ENCODE data around the gene SLAMF1.
"Not testable (repeated sequence)": the region's sequence is repeated elsewhere in the genome, so short reads cannot be mapped to it uniquely, and the experiment has no call there.

The SLAMF1 gene

DNA sequence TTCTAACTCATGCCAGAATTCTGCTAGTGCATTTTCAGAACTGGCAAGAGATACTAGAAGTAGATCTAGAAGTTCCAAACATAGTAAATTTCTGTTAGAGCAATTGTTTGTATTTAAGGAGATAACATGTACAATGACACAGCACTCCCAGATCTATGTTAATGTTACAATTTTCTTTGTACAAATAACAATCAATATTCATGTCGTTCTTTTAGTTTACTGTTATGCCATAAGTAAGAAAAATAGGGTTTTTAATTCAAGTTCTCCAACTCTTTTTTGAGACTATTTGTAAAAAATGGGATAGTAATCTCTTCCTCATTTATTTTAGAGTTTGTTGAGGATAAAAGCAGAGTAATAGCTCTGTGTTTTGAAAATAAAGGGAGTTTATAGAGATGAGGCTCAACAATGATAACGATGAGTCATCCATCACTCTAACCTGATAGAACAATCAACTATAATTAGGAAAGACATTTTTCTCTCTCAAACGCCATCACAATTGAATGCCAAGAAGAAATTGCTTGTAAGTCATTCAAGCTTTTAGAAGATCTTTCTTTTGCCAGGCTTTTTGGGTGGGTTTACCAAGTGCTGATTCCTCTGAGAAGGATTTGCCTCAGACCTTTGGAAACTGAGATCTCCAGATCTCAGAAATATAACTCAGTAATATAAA, 68.2 kb downstream of the SLAMF1 start:
- H3K4me1 ChIP-seq (ENCODE audit: control insufficient read depth, low read depth, low read length), result no peaks in the 10 kb centered on the region
- H3K4me3 ChIP-seq (ENCODE audit: low read length), result no peak overlapping the region
- H3K27me3 ChIP-seq (ENCODE audit: control insufficient read depth, insufficient read depth, low read length), result no peaks in the 10 kb centered on the region
- H3K9me3 ChIP-seq (ENCODE audit: control insufficient read depth, low read depth, low read length), result no peaks in the 10 kb centered on the region
- no peak overlapping the region for H3K27ac ChIP-seq (ENCODE audit: low read length)
- H3K36me3 ChIP-seq (ENCODE audit: control insufficient read depth, low read depth, low read length), result no peaks in the 10 kb centered on the region
- no peak overlapping the region for H3K9ac ChIP-seq (ENCODE audit: low read length)

DNA sequence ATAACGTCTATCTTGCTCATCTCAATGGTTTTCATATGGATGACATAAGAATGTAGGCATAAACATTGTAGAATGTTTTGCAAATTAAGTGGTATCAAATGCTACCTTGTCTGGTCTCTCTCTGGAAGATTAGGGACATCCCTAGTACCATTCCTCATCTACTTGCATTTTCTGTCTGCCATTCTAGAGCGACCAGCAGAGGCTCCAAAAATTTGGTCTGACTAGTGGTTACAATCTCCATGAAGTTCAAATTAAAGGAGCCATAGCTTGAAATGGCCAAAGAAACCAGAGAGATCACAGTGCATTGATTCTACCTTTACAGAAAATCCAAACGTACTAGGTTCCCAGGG, 68.7 kb downstream of the SLAMF1 start:
- Histone ChIP-seq H3K4me1 (ENCODE audit: control insufficient read depth, low read depth, low read length) (no peaks in the 10 kb centered on the region), H3K9ac (ENCODE audit: low read length) (no peak overlapping the region), H3K27ac (ENCODE audit: low read length) (no peak overlapping the region), H3K9me3 (ENCODE audit: control insufficient read depth, low read depth, low read length) (no peaks in the 10 kb centered on the region), H3K27me3 (ENCODE audit: control insufficient read depth, insufficient read depth, low read length) (no peaks in the 10 kb centered on the region), H3K4me3 (ENCODE audit: low read length) (no peak overlapping the region), H3K36me3 (ENCODE audit: control insufficient read depth, low read depth, low read length) (no peaks in the 10 kb centered on the region)

DNA sequence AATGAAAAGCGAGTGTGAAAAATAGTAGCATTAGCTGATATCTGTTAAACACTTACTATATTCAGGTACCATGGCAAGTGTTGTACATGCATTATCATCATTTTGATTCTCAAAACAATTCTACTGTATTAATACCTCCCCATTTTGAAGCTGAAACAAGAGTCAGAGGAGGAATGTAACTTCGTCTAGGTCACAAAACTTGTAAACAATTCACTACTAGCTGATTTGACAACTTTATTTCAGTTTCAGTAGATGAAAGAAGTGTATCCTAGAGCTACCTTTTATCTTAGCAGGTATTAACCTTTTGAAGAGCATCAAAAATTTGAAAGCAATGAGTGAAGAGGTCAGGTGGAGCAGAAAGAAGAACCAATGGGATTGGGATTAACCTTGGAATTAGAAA, 69.2 kb downstream of the SLAMF1 start:
- Histone ChIP-seq H3K36me3 (ENCODE audit: control insufficient read depth, low read depth, low read length) (no peaks in the 10 kb centered on the region), H3K9me3 (ENCODE audit: control insufficient read depth, low read depth, low read length) (no peaks in the 10 kb centered on the region), H3K4me3 (ENCODE audit: low read length) (no peak overlapping the region), H3K9ac (ENCODE audit: low read length) (no peak overlapping the region), H3K27ac (ENCODE audit: low read length) (no peak overlapping the region), H3K27me3 (ENCODE audit: control insufficient read depth, insufficient read depth, low read length) (no peaks in the 10 kb centered on the region), H3K4me1 (ENCODE audit: control insufficient read depth, low read depth, low read length) (no peaks in the 10 kb centered on the region)

DNA sequence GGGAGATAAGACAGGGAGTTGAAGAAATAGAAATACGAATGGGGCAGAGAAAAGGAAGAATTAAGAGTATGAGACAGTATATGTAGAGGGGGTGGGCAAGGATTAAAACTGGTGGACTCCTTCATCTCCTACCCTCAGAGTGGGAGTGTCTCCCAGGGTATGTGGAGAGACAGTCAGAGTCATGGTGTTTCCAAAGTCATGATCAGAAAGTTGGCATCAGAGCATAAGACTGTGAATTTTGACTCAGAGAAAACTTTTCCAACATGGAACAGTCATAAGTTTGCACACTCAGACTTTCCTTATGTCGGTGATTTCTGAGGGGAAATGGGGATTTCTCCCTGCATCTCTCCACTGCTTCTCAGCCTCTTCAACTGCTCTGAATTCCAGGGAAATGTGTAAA, 70.0 kb downstream of the SLAMF1 start:
- H3K27ac ChIP-seq (ENCODE audit: low read length), result no peak overlapping the region
- H3K9ac ChIP-seq (ENCODE audit: low read length), result no peak overlapping the region
- no peak overlapping the region for H3K4me3 ChIP-seq (ENCODE audit: low read length)
- no peaks in the 10 kb centered on the region for H3K27me3 ChIP-seq (ENCODE audit: control insufficient read depth, insufficient read depth, low read length)
- no peaks in the 10 kb centered on the region for H3K9me3 ChIP-seq (ENCODE audit: control insufficient read depth, low read depth, low read length)
- no peaks in the 10 kb centered on the region for H3K4me1 ChIP-seq (ENCODE audit: control insufficient read depth, low read depth, low read length)
- no peaks in the 10 kb centered on the region for H3K36me3 ChIP-seq (ENCODE audit: control insufficient read depth, low read depth, low read length)

DNA sequence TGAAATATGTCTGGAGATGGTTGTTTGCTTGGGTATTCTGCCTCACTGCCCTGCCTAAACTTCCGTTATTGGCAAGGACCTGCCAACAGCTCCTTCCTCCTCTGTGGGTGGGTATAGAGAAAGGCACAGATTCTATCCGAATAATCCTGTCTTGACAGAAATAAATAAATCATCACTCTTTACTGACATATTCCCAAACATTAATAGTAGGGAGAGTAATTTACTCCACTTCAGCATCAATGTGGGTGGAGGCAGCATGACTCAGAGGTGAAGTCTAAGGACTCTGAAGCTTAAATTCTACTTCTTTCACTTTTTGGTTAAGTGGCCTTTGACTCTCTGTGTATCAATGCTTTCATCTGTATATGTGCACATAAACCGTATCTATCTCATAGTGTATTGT, 70.5 kb downstream of the SLAMF1 start:
- Histone ChIP-seq H3K36me3 (ENCODE audit: control insufficient read depth, low read depth, low read length) (no peaks in the 10 kb centered on the region), H3K27me3 (ENCODE audit: control insufficient read depth, insufficient read depth, low read length) (no peaks in the 10 kb centered on the region), H3K27ac (ENCODE audit: low read length) (no peak overlapping the region), H3K9me3 (ENCODE audit: control insufficient read depth, low read depth, low read length) (no peaks in the 10 kb centered on the region), H3K4me3 (ENCODE audit: low read length) (no peak overlapping the region), H3K4me1 (ENCODE audit: control insufficient read depth, low read depth, low read length) (no peaks in the 10 kb centered on the region), H3K9ac (ENCODE audit: low read length) (no peak overlapping the region)

DNA sequence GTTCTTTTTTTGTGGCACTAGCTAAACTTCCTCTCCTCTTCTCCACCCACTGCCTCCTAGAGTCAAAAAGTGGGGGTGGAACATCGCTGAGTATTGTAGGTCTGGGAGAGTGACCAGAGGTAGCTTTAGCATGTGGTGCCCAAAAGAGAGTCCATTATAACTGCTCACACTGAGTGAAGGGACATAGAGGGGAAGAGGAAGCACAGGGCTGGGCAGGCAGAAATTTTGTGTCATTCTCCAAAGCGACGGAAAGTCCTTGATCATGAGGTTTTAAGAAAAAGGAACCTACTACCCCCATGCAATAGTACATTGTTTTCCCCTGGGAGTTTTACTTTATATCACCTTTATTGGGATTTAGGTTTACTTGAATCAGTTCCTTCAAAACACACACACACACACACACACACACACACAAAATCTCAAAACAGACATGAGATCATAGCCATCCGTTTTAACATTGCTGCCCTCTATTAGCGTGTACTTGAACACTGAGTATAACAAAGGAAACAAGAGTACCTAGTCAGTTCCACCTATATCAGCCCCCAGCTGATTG, 71.7 kb downstream of the SLAMF1 start:
- Histone ChIP-seq H3K9me3 (ENCODE audit: control insufficient read depth, low read depth, low read length) (no peaks in the 10 kb centered on the region), H3K27ac (ENCODE audit: low read length) (no peak overlapping the region), H3K27me3 (ENCODE audit: control insufficient read depth, insufficient read depth, low read length) (no peaks in the 10 kb centered on the region), H3K36me3 (ENCODE audit: control insufficient read depth, low read depth, low read length) (no peaks in the 10 kb centered on the region), H3K9ac (ENCODE audit: low read length) (no peak overlapping the region), H3K4me3 (ENCODE audit: low read length) (no peak overlapping the region), H3K4me1 (ENCODE audit: control insufficient read depth, low read depth, low read length) (no peaks in the 10 kb centered on the region)

DNA sequence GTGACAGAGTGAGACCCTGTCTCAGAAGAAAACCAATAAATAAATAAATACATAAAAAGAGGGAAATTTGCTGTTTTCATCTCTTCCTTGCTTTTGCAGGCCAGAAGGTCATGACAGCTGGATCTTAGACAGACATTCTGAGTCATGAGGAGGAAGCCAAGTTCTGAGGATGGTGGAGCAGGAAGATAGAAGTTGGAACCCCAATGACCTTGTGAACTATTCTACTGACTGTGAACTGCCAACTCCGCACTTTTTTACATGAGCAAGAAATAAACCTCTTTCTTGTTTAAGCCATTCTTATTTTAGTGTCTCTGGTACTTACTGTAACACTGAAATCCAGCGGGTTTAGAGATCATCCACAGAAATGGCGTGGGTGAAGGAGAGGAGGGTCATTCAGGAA, 76.0 kb downstream of the SLAMF1 start:
- Histone ChIP-seq H3K4me1 (ENCODE audit: control insufficient read depth, low read depth, low read length) (no peaks in the 10 kb centered on the region), H3K9me3 (ENCODE audit: control insufficient read depth, low read depth, low read length) (no peaks in the 10 kb centered on the region), H3K27ac (ENCODE audit: low read length) (no peak overlapping the region), H3K36me3 (ENCODE audit: control insufficient read depth, low read depth, low read length) (no peaks in the 10 kb centered on the region), H3K27me3 (ENCODE audit: control insufficient read depth, insufficient read depth, low read length) (no peaks in the 10 kb centered on the region), H3K4me3 (ENCODE audit: low read length) (no peak overlapping the region), H3K9ac (ENCODE audit: low read length) (no peak overlapping the region)

DNA sequence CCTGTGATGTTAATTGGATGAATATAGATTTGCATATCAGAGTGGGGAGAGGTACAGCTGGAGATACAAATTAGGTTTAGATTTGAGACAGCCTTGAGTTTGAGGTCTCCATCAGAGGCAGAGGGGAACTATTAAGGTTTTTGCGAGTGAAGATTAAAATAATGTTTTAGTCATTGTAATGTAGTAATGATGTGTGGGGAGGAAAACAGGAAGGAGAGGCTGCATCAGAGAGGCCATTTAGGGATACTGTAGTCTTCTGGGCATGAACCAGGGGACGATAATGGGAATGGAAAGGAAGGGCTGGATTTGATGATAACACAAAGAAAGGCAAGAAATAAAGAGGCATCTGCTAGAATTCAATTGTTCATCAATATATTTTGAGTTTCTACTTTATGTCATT, 77.0 kb downstream of the SLAMF1 start:
- no peak overlapping the region for H3K27ac ChIP-seq (ENCODE audit: low read length)
- H3K9ac ChIP-seq (ENCODE audit: low read length), result no peak overlapping the region
- no peaks in the 10 kb centered on the region for H3K27me3 ChIP-seq (ENCODE audit: control insufficient read depth, insufficient read depth, low read length)
- H3K4me3 ChIP-seq (ENCODE audit: low read length), result no peak overlapping the region
- H3K4me1 ChIP-seq (ENCODE audit: control insufficient read depth, low read depth, low read length), result no peaks in the 10 kb centered on the region
- no peaks in the 10 kb centered on the region for H3K9me3 ChIP-seq (ENCODE audit: control insufficient read depth, low read depth, low read length)
- H3K36me3 ChIP-seq (ENCODE audit: control insufficient read depth, low read depth, low read length), result no peaks in the 10 kb centered on the region

DNA sequence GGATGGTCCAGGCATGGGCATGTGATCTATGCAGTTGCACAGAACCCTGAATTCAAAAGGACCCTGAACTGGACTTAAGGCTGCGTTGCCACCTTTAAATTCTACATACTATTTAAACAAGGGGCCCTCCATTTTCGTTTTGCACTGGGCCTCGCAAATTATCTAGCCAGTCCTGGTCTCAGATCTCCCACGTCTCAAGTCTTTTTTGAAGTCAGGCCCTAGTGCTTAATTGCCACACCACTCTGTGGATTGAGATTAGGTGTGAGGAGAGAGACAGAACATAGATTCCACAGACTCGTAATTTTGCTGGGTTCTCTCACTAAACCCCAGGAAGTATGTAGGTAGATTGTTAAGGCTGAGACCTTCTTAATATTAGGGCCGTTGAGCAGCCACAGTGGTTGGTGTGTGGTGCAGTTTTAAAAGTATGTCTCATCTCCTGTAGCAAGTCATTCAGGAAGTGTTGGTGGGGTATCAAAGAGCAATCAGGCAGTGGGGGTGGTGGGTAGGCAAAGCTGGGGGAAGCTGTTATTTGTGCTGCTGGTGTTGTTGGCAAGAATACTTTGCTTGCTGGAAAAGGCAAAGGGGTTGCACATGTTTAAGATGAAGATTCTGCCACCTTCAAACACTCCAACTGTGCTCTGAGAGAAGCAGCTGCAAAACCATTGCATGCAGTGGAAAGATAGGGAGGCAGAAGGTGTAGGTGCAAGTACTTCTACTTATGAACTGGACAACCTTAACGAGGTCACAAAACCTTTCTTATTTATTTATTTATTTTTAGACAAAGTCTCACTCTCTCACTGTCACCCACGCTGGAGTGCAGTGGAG, 78.8 kb downstream of the SLAMF1 start:
- no peak overlapping the region for H3K9ac ChIP-seq (ENCODE audit: low read length)
- H3K27me3 ChIP-seq (ENCODE audit: control insufficient read depth, insufficient read depth, low read length), result no peaks in the 10 kb centered on the region
- no peak overlapping the region for H3K4me3 ChIP-seq (ENCODE audit: low read length)
- H3K27ac ChIP-seq (ENCODE audit: low read length), result no peak overlapping the region
- no peaks in the 10 kb centered on the region for H3K9me3 ChIP-seq (ENCODE audit: control insufficient read depth, low read depth, low read length)
- no peaks in the 10 kb centered on the region for H3K36me3 ChIP-seq (ENCODE audit: control insufficient read depth, low read depth, low read length)
- H3K4me1 ChIP-seq (ENCODE audit: control insufficient read depth, low read depth, low read length), result no peaks in the 10 kb centered on the region

DNA sequence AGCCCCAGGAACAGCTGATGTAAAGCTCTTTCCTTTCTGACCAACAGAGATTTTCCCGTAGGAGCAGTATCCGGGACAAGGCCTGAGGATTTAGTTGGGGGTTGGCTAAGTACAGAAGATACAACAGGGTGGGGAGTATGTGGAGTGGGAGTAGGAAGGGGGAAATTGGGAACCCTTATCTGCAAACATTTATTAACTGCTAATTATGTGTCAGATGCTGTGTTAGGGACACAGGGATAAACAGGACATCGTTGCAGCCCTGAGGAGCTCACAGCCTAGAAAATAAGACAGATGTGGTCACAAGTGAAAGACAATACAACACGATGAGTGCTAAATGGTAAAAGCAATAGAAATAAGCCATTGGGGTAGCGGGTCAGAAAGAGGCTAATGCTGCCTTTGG, 79.5 kb downstream of the SLAMF1 start:
- Histone ChIP-seq H3K36me3 (ENCODE audit: control insufficient read depth, low read depth, low read length) (no peaks in the 10 kb centered on the region), H3K27me3 (ENCODE audit: control insufficient read depth, insufficient read depth, low read length) (no peaks in the 10 kb centered on the region), H3K9ac (ENCODE audit: low read length) (no peak overlapping the region), H3K4me3 (ENCODE audit: low read length) (no peak overlapping the region), H3K27ac (ENCODE audit: low read length) (no peak overlapping the region), H3K4me1 (ENCODE audit: control insufficient read depth, low read depth, low read length) (no peaks in the 10 kb centered on the region), H3K9me3 (ENCODE audit: control insufficient read depth, low read depth, low read length) (no peaks in the 10 kb centered on the region)

DNA sequence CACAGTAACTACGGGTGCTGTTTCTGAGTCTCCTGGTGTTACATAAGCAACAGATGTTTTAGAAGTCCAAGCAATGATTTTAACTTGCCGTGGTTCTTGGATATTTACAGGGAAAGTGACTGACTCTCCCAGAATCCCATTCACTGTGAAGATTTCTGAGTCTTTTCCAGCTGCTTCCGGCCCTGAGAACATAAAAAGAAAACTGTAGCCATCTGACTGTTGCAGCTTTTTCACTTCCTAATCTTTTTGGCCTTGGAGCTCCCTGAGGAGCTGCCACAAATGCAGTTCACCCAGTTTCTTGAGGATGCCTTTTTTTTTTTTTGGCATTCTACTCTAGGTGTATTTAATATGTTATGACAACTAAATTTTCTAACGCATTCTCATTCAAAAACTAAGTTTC, 81.3 kb downstream of the SLAMF1 start:
- H3K36me3 ChIP-seq (ENCODE audit: control insufficient read depth, low read depth, low read length), result no peaks in the 10 kb centered on the region
- no peaks in the 10 kb centered on the region for H3K9me3 ChIP-seq (ENCODE audit: control insufficient read depth, low read depth, low read length)
- no peak overlapping the region for H3K27ac ChIP-seq (ENCODE audit: low read length)
- no peak overlapping the region for H3K4me3 ChIP-seq (ENCODE audit: low read length)
- no peaks in the 10 kb centered on the region for H3K27me3 ChIP-seq (ENCODE audit: control insufficient read depth, insufficient read depth, low read length)
- H3K9ac ChIP-seq (ENCODE audit: low read length), result no peak overlapping the region
- H3K4me1 ChIP-seq (ENCODE audit: control insufficient read depth, low read depth, low read length), result no peaks in the 10 kb centered on the region

DNA sequence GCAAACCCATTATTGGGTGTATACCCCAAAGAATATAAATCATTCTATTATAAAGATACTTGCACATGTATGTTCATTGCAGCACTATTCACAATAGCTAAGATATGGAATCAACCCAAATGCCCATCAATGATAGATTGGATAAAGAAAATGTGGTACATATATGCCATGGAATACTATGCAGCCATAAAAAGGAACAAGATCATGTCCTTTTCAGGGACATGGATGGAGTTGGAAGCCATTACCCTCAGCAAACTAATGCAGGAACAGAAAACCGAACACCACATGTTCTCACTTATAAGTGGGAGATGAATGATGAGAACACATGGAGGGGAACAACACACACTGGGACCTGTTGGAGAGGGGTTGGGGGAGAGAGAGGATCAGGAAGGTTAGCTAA, 83.6 kb downstream of the SLAMF1 start:
- not testable (repeated sequence) for H3K9me3 ChIP-seq (ENCODE audit: control insufficient read depth, low read depth, low read length); H3K27me3 ChIP-seq (ENCODE audit: control insufficient read depth, insufficient read depth, low read length); H3K4me3 ChIP-seq (ENCODE audit: low read length); H3K36me3 ChIP-seq (ENCODE audit: control insufficient read depth, low read depth, low read length); H3K27ac ChIP-seq (ENCODE audit: low read length); H3K4me1 ChIP-seq (ENCODE audit: control insufficient read depth, low read depth, low read length); H3K9ac ChIP-seq (ENCODE audit: low read length)
